SJSA1 (cell line): ENCODE results near the gene C5orf24. TPM values are rescaled to one million over a fixed set of nuclear protein-coding genes. Genes with fewer than 3 reads are reported as not detected.
"Not testable (repeated sequence)": the region's sequence is repeated elsewhere in the genome, so short reads cannot be mapped to it uniquely, and the experiment has no call there.

ENCODE experiments used
- DNase-seq, 2 experiments: peaks; one replicate each; pipeline ENCODE4 v3.0.0-alpha.2; 2015 to 2020; ENCODE audit warnings: low spot score in 2 of 2, low read depth in 1 of 2
- H3K27ac ChIP-seq: fragments of 250-450 bp; sonication (Bioruptor Pico); 2 replicates; pipeline ENCODE4 v1.5.1; 2020; ENCODE audit warnings: mild to moderate bottlenecking, moderate library complexity
- H3K27me3 ChIP-seq: fragments of 250-450 bp; sonication (Bioruptor Pico); replicated peaks from 2 replicates; pipeline ENCODE4 v1.5.1; 2020; ENCODE audit warnings: mild to moderate bottlenecking, moderate library complexity
- H3K36me3 ChIP-seq: fragments of 250-450 bp; sonication (Bioruptor Pico); 2 replicates; pipeline ENCODE4 v1.5.1; 2020; ENCODE audit warnings: mild to moderate bottlenecking
- H3K4me1 ChIP-seq: fragments of 250-450 bp; sonication (Bioruptor Pico); replicated peaks from 2 replicates; pipeline ENCODE4 v1.6.1; 2021; ENCODE audit warnings: mild to moderate bottlenecking
- H3K4me3 ChIP-seq: fragments of 250-450 bp; sonication (Bioruptor Pico); 2 replicates; pipeline ENCODE4 v1.5.1; 2020; ENCODE audit warnings: mild to moderate bottlenecking
- H3K9me3 ChIP-seq: fragments of 250-450 bp; sonication (Bioruptor Pico); replicated peaks from 2 replicates; pipeline ENCODE4 v1.5.1; 2020; ENCODE audit warnings: mild to moderate bottlenecking
- total RNA-seq: library from RNA; depleted of rRNA; stranded (reverse); fragments of >200 nt; shearing (Covaris generic); gene quantifications from 2 replicates; pipeline ENCODE4 v1.2.3, GENCODE V29; 2014

Gene C5orf24
- total RNA-seq, 1 experiment from 2014 or later, result 93.3 TPM

DNA sequence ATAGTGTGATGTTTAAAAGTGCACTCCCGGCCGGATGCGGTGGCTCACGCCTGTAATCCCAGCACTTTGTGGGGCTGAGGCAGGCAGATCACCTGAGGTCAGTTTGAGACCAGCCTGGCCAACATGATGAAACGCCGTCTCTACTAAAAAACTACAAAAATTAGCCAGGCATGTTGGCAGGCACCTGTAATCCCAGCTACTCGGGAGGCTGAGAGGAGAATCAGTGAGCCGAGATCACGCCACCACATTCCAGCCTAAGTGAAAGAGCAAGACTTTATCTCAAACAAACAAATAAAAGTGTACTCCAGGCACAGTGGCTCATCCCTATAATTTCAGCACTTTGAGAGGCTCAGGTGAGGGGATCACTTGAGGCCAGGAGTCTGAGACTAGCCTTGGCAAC lies 7.4 kb upstream of the C5orf24 start:
- H3K36me3 ChIP-seq, result peaks cover 65% of the 10 kb centered on the region
- H3K4me3 ChIP-seq, H3K9me3 ChIP-seq, DNase-seq, H3K27ac ChIP-seq, H3K27me3 ChIP-seq: not testable (repeated sequence)
- H3K4me1 ChIP-seq, result peaks cover 24% of the 10 kb centered on the region

DNA sequence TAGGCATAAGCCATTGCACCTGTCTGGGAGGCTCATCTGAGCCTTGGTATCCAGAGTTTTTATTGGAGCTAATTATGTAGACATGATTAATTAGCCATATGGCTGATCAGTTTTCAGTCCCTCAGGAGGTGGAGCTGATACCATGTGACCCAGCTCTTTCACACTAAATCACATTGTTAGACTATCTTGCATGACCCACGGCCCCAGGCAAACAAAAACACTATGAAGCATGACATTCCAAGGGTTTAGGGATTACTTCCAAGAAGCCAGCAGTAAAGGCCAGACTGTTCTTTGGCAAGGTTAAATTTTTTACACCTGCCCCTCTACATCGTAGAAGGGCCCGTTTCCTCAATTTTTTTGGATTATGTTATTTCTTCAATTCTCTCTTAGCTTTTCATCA lies 5.0 kb upstream of the C5orf24 start:
- Histone ChIP-seq H3K27me3 (no peaks in the 10 kb centered on the region), H3K9me3 (no peaks in the 10 kb centered on the region), H3K4me1 (peaks cover 20% of the 10 kb centered on the region), H3K4me3 (no peak overlapping the region), H3K27ac (no peak overlapping the region), H3K36me3 (peaks cover 47% of the 10 kb centered on the region)
- no peak for DNase-seq

DNA sequence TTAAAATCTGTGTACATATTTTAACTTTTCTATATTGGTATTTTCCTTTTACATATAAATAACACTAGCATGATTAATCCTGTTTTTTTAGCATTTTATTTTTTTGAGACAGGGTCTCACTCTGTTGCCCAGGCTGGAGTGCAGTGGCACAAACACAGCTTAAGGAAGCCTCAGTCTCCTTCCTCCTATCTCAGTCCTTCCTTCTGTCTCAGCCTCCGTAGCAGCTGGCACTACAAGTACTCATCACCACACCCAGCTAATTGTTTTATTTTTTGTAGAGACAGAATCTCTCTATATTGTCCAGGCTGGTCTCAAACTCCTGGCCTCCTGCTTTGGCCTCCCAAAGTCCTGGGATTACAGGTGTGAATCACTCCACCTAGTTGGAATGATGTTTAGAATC lies 1.5 kb upstream of the C5orf24 start:
- DNase-seq, result no peak
- Histone ChIP-seq H3K9me3 (no peaks in the 10 kb centered on the region), H3K36me3 (peaks cover 45% of the 10 kb centered on the region), H3K27ac (no peak overlapping the region), H3K4me3 (no peak overlapping the region), H3K27me3 (no peaks in the 10 kb centered on the region), H3K4me1 (peaks cover 31% of the 10 kb centered on the region)

DNA sequence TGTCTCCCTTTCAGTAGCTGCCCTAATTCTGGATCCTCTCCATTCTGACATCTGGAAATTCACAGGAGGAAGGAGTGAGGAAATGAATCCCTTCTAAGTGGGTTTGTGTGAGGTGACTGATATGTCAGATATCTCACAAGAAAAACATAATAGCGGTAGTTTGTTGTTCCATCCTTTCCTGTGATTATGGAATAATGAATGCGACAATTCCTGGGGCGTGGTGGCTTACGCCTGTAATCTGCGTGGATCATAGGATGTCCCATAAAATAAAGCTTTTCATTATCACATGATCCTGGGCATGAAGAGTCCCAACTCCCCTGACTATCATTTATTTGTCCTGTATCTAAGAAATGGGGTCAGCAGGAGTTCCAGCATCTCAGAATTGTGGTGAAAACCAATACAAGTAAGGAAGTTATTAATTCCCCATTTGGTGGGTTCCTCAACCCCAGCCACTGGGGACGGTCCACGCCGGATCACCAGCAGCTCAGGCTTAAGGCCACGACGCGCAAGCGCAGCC lies 375 bp upstream of the C5orf24 start:
- Histone ChIP-seq H3K27me3 (no peaks in the 10 kb centered on the region), H3K36me3 (peaks cover 44% of the 10 kb centered on the region), H3K9me3 (no peaks in the 10 kb centered on the region), H3K4me1 (peaks cover 38% of the 10 kb centered on the region), H3K27ac (peak overlapping the region; percentile 64), H3K4me3 (peak overlapping the region; percentile 77)
- no peak for DNase-seq

DNA sequence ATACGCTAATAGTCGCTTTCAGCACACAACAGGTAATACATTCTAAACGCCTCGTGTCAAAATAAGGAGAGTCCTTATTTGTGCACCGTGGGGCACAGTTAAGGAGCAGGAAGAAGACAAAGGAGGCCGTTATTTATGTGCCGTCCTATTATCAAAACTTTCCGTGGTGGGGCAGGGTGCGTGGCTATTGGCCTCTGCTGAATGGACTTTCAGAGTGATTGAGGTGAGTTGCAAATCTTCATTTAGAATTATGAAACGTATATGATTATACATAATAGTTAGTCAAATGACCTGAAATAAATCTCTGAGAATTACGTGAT lies 833 bp downstream of the C5orf24 start:
- Histone ChIP-seq H3K27ac (peak overlapping the region; percentile 64), H3K36me3 (peaks cover 47% of the 10 kb centered on the region), H3K4me3 (peak overlapping the region; percentile 77), H3K4me1 (peaks cover 49% of the 10 kb centered on the region), H3K27me3 (no peaks in the 10 kb centered on the region), H3K9me3 (no peaks in the 10 kb centered on the region)
- DNase-seq, result no peak

DNA sequence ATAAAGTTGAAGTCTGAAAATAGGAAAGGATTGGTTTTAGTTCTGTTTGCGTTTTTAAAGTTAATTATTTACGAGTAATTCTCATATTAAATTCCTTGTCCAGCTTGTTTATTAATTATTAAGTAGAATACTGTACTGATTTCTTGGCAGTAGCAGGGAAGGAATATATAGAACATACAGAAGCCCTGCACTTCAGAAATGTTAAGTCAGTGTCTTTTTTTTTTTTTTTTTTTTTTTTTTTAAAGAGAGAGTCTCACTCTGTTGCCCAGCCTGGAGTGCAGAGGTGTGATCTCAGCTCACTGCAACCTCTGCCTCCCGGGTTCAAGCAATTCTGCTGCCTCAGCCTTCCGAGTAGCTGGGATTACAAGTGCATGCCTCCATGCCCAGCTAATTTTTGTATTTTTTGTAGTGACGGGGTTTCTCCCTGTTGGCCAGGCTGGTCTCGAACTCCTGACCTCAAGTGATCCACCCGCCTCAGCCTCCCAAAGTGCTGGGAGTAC lies 3.7 kb downstream of the C5orf24 start:
- H3K27ac ChIP-seq, H3K27me3 ChIP-seq, H3K9me3 ChIP-seq, DNase-seq, H3K4me3 ChIP-seq: not testable (repeated sequence)
- Histone ChIP-seq H3K36me3 (peaks cover 67% of the 10 kb centered on the region), H3K4me1 (peaks cover 40% of the 10 kb centered on the region)

DNA sequence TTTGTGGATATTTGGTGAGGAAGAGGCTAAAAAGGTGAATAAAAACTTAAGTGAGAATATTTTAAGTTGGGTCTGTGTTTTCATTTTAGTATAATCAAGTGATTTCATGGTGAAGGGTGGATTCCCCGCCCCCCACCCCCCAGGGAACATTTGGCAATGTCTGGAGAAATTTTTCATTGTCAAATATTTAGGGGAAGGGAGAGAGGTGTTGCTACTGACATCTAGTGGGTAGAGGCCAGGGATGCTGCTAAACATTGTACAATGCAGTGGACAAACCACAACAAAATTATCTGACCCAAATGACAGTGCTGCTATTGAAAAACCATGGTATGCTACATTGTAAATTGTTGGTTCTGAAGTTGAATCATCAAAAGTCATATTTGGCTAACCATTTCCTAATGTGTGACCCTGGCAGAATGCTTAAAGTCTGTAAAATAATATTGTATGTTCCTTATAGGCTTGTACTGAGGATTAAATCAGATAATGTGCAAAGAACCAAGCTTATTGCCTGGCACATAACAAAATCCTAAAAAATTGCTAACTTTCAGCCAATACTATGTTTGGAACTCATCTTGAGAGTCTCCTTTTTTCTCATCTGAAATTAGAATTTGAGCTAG lies 5.6 kb downstream of the C5orf24 start:
- H3K4me3 ChIP-seq, result no peak overlapping the region
- no peaks in the 10 kb centered on the region for H3K9me3 ChIP-seq
- H3K27ac ChIP-seq, result no peak overlapping the region
- DNase-seq, result peak; percentile 56 to 71
- no peaks in the 10 kb centered on the region for H3K27me3 ChIP-seq
- peaks cover 30% of the 10 kb centered on the region for H3K4me1 ChIP-seq
- H3K36me3 ChIP-seq, result peaks cover 78% of the 10 kb centered on the region

DNA sequence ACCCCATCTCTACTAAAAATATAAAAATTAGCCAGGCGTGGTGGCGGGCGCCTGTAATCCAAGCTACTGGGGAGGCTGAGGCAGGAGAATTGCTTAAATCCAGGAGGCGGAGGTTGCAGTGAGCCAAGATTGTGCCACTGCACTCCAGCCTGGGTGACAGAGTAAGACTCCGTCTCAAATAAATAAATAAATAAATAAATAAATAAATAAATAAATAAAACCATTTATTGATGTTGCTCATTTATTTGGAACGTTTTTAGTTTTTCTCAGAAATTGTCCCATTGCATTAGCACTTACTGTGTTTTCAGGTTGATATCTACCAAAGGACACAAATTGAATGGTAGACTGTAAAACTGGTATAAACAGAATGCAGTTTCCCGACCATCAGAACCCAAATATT lies 10.7 kb downstream of the C5orf24 start:
- not testable (repeated sequence) for H3K4me1 ChIP-seq, H3K27ac ChIP-seq, H3K4me3 ChIP-seq, H3K9me3 ChIP-seq, DNase-seq, H3K27me3 ChIP-seq
- peaks cover 92% of the 10 kb centered on the region for H3K36me3 ChIP-seq

DNA sequence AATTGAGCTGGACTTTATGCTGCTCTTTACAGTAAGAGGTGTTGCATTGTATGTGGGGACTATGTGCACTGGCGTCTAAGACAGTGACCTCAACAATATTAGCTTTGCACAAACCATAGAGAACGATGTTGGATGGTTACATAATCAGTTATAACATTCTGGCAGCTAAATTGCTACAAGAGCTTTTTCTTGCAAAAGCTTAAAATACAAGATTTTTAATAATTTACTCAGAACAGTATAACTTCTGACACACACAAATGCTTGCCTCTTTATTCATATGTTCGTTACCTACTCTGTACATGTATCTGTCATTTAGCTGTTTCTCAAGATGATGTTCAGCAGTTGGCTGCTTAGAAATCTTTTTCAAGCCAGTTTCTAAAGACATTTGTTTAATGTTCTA lies 11.6 kb downstream of the C5orf24 start:
- H3K27me3 ChIP-seq, result no peaks in the 10 kb centered on the region
- no peaks in the 10 kb centered on the region for H3K4me1 ChIP-seq
- no peak for DNase-seq
- peaks cover 87% of the 10 kb centered on the region for H3K36me3 ChIP-seq
- H3K27ac ChIP-seq, result no peak overlapping the region
- H3K9me3 ChIP-seq, result no peaks in the 10 kb centered on the region
- no peak overlapping the region for H3K4me3 ChIP-seq

DNA sequence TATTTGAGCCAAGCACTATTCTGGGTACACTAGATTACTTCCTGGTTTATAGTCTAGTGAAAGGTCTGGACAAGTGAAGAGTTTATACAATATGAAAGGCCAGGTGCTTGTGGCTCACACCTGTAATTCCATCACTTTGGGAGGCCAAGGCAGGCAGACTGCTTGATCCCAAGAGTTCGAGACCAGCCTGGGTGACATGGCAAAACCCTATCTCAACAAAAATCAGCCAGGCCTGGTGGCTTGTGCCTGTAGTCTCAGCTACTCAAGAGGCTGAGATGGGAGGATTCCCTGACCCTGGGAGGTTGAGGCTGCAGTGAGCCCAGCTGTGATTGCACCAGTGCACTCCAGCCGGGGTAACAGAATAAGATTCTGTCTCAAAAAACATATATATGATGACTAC lies 18.9 kb downstream of the C5orf24 start:
- Histone ChIP-seq H3K4me3 (no peak overlapping the region), H3K36me3 (peaks cover 26% of the 10 kb centered on the region), H3K9me3 (no peaks in the 10 kb centered on the region), H3K4me1 (no peaks in the 10 kb centered on the region), H3K27ac (no peak overlapping the region), H3K27me3 (no peaks in the 10 kb centered on the region)
- DNase-seq, result peak in 1 of 2 experiments; percentile 35

DNA sequence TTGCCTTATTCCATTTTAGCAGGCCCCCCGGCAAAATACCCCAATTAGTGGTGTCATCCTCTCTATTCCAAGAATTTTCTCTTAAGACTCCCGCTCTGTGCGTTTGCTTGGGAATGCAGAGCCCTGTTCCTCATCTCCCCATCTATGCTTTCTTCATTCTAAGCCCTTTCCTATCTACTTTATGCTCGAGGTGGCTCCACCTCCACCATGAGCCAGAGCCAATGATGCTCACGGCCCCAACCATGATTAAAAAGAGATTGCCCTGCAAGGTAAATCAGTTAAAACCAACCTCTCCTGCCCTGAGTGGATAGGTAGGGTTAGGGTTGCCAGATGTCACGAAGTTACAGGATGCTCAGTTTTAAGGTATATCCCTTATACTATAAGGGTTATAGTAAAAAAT lies 27.7 kb downstream of the C5orf24 start:
- H3K4me1 ChIP-seq, result peaks cover 18% of the 10 kb centered on the region
- no peak for DNase-seq
- peaks cover 4% of the 10 kb centered on the region for H3K36me3 ChIP-seq
- no peak overlapping the region; the same call in 1 of the 2 replicates for H3K4me3 ChIP-seq
- peak overlapping the region; percentile 70 for H3K27ac ChIP-seq
- H3K27me3 ChIP-seq, result no peaks in the 10 kb centered on the region
- H3K9me3 ChIP-seq, result no peaks in the 10 kb centered on the region

DNA sequence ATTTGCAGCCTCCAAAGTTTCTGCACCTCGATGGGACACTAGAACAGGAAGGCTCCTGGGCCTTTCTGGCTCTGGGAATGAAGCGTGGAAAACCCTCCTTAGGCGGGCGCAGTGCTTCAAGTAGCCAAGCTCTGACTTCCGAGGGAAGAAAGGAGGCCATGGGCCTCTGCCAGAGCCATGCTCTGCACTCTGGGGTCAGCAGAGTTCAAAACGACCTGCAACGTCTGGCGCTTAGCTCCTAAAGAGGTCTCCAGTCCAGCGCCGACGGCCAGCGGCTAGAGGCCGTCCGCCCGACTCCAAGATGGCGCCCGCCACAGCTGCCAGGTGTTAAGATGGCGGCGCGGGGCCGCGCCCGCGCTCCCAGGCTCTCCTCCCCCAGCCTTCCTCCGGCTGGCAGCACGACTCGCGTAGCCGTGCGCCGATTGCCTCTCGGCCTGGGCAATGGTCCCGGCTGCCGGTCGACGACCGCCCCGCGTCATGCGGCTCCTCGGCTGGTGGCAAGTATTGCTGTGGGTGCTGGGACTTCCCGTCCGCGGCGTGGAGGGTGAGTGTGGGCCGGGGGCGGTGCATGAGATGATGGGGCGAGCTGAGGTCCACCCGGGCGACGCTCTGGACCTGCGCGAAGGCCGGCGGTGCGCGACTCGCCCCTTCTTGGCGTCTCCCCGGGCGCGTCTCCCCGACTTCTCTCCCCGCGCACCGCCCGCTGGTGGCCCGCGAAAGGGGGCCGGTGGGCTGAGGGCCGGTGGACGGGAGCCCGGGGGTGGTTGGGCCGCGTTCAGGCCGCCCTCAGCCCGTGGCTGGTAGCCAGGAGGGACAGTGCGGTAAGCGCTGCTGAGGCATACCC lies 28.4 kb downstream of the C5orf24 start, which contains the start of gene TXNDC15:
TSS of gene TXNDC15 (plus strand) at position 385 of the 844 bp plus-strand sequence. CDS start at position 442, 57 bp downstream.
- H3K27ac ChIP-seq, result peak within 1 kb of the TSS; percentile 70
- peak; percentile 91 to 93 for DNase-seq
- H3K27me3 ChIP-seq, result no peaks in the 10 kb centered on the region
- H3K4me1 ChIP-seq, result peaks cover 18% of the 10 kb centered on the region
- H3K9me3 ChIP-seq, result no peaks in the 10 kb centered on the region
- H3K36me3 ChIP-seq, result peaks cover 4% of the 10 kb centered on the region
- H3K4me3 ChIP-seq, result peak within 1 kb of the TSS; percentile 79

DNA sequence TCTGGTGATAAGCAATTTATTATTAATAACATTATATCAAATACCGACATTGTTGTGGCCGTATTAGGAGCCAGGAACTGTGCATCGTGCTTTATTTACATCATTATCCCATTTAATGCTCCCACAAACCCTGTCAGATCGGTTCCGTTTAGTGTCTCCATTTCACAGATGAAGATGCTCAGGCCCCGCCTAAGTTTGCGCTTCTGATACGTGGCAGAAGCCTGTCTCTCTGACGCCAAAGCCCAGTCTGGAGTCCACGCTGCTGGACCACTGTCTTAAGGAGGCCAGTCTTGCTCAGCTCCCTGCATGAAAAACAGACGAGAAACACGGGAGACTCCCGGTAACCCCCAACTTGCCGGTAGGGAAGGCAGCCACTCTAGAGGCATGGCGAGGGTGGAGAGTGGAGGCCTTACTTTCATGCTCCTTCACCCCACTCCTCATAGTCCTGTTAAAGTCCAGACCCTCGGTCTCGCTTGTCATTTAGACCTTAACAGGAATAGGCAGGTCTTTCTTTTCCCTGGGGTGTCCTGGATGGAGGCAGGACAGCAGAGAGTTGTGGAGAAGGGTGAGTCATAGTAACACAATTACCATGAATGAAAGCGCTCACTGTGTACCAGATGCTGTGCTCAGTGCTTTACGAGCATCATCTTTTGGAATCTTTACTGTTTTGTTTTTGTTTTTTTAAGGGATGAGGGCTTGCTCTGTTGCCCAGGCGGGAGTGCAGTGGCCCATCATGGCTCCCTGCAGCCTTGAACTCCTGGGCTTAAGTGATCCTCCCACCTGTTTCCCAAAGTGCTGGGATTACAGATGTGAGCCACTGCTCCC lies 29.3 kb downstream of the C5orf24 start:
- H3K4me3 ChIP-seq, result peak overlapping the region; percentile 79
- peaks cover 18% of the 10 kb centered on the region for H3K4me1 ChIP-seq
- H3K36me3 ChIP-seq, result peaks cover 4% of the 10 kb centered on the region
- no peaks in the 10 kb centered on the region for H3K27me3 ChIP-seq
- DNase-seq, result peak; percentile 73 to 80
- peak overlapping the region; percentile 70 for H3K27ac ChIP-seq
- H3K9me3 ChIP-seq, result no peaks in the 10 kb centered on the region
